IMR-90 (cell line): ENCODE data around the gene PITPNC1. TPM values are rescaled to one million over a fixed set of nuclear protein-coding genes. Genes with fewer than 3 reads are reported as not detected.
"Not testable (repeated sequence)": the region's sequence is repeated elsewhere in the genome, so short reads cannot be mapped to it uniquely, and the experiment has no call there.

ENCODE experiments used
- ATAC-seq: fragments of 200-7000 bp; cut with Tn5 transposase; 2 replicates; pipeline ENCODE4 v1.9.1; 2020; ENCODE audit warnings: low read depth, mild to moderate bottlenecking, moderate library complexity
- BruUV-seq: library from RNA; stranded (reverse); fragments of 400-500 nt; replicated peaks from 2 replicates; lab custom pipeline; 2021; lab: Mats Ljungman, UMichigan
- CTCF ChIA-PET: fragments of 300-600 bp; formaldehyde crosslinking; extraction: SDS; loops from one replicate; lab custom pipeline; 2021; ENCODE audit warnings: antibody characterized with exemption; lab: Yijun Ruan, JAX
- POLR2A ChIA-PET: fragments of 300-600 bp; sonication (Branson Sonifier 250); formaldehyde crosslinking; loops from one replicate; lab custom pipeline; 2022; ENCODE audit warnings: antibody characterized with exemption; ENCODE audit not compliant: unreplicated experiment; lab: Charles Lee
- DNase-seq: peaks from one replicate; pipeline ENCODE4 v3.0.0; 2013
- H2AFZ ChIP-seq: replicated peaks from 2 replicates; pipeline ENCODE3; 2013; ENCODE audit warnings: low read length, mild to moderate bottlenecking; ENCODE audit not compliant: poor library complexity
- H2AK5ac ChIP-seq: 2 replicates; pipeline ENCODE4 v1.6.1; 2013; ENCODE audit warnings: low read depth, low read length, inconsistent platforms
- H2AK9ac ChIP-seq: replicated peaks from 2 replicates; pipeline ENCODE3; 2013; ENCODE audit warnings: mild to moderate bottlenecking, low read depth, low read length, moderate library complexity; ENCODE audit not compliant: poor library complexity
- H2BK120ac ChIP-seq: 2 replicates; pipeline ENCODE4 v1.6.1; 2013; ENCODE audit warnings: low read depth, low read length, inconsistent platforms
- H2BK15ac ChIP-seq: 3 replicates; pipeline ENCODE4 v1.6.1; 2013; ENCODE audit warnings: low read depth, low read length, inconsistent platforms
- H2BK20ac ChIP-seq: 2 replicates; pipeline ENCODE4 v1.6.1; 2013; ENCODE audit warnings: low read depth, mild to moderate bottlenecking, inconsistent platforms, low read length, moderate library complexity
- H2BK5ac ChIP-seq: 2 replicates; pipeline ENCODE4 v1.6.1; 2013; ENCODE audit warnings: mild to moderate bottlenecking, low read depth, low read length, inconsistent platforms; ENCODE audit not compliant: poor library complexity, severe bottlenecking
- H3K14ac ChIP-seq: replicated peaks from 2 replicates; pipeline ENCODE4 v1.6.1; 2013; ENCODE audit warnings: low read depth, low read length, inconsistent platforms
- H3K18ac ChIP-seq: 2 replicates; pipeline ENCODE4 v1.6.1; 2013; ENCODE audit warnings: low read depth, low read length, control low read depth
- H3K23ac ChIP-seq: 2 replicates; pipeline ENCODE4 v1.6.1; 2013; ENCODE audit warnings: low read depth, low read length, inconsistent platforms
- H3K27ac ChIP-seq: 2 replicates; pipeline ENCODE4 v1.5.1; 2013; ENCODE audit warnings: mild to moderate bottlenecking, control low read depth, low read length; ENCODE audit not compliant: insufficient read depth
- H3K27me3 ChIP-seq: 2 replicates; pipeline ENCODE4 v1.6.1; 2013; ENCODE audit warnings: low read length; ENCODE audit not compliant: control insufficient read depth, insufficient read depth
- H3K36me3 ChIP-seq: 2 replicates; pipeline ENCODE4 v1.6.1; 2013; ENCODE audit warnings: low read length, mixed read lengths; ENCODE audit not compliant: control insufficient read depth, insufficient read depth
- H3K4ac ChIP-seq: 2 replicates; pipeline ENCODE4 v1.6.1; 2013; ENCODE audit warnings: low read depth, low read length, inconsistent platforms
- H3K4me1 ChIP-seq: 2 replicates; pipeline ENCODE4 v1.6.1; 2013; ENCODE audit warnings: low read length, mixed read lengths; ENCODE audit not compliant: control insufficient read depth, insufficient read depth
- H3K4me2 ChIP-seq: 2 replicates; pipeline ENCODE4 v1.6.1; 2013; ENCODE audit warnings: low read depth, mild to moderate bottlenecking, control low read depth, low read length, moderate library complexity
- H3K4me3 ChIP-seq: 2 replicates; pipeline ENCODE4 v1.5.1; 2013; ENCODE audit warnings: low read depth, mild to moderate bottlenecking, control low read depth, low read length, moderate library complexity; ENCODE audit not compliant: insufficient read depth
- H3K56ac ChIP-seq: 2 replicates; pipeline ENCODE4 v1.6.1; 2013; ENCODE audit warnings: low read length, inconsistent platforms; ENCODE audit not compliant: insufficient read depth; ENCODE audit errors: extremely low read depth
- H3K79me1 ChIP-seq, 2 experiments: 2 replicates each; pipeline ENCODE4 v1.6.1; 2013; ENCODE audit warnings: low read length in 2 of 2, inconsistent platforms in 1 of 2, low read depth in 1 of 2
- H3K9ac ChIP-seq: 2 replicates; pipeline ENCODE4 v1.6.1; 2013; ENCODE audit warnings: low read depth, low read length, control low read depth
- H3K9me1 ChIP-seq: 2 replicates; pipeline ENCODE4 v1.6.1; 2013; ENCODE audit warnings: low read length, inconsistent platforms; ENCODE audit not compliant: insufficient read depth
- H3K9me3 ChIP-seq: 2 replicates; pipeline ENCODE4 v1.6.1; 2013; ENCODE audit warnings: low read length; ENCODE audit not compliant: control insufficient read depth, insufficient read depth
- H4K20me1 ChIP-seq: 2 replicates; pipeline ENCODE4 v1.6.1; 2013; ENCODE audit warnings: low read length, inconsistent platforms; ENCODE audit not compliant: insufficient read depth
- H4K5ac ChIP-seq: 2 replicates; pipeline ENCODE4 v1.6.1; 2013; ENCODE audit warnings: mild to moderate bottlenecking, low read depth, low read length, control low read depth
- H4K8ac ChIP-seq, 2 experiments: 2 replicates each; pipeline ENCODE4 v1.6.1; 2013; ENCODE audit warnings: low read depth in 2 of 2, low read length in 2 of 2, control low read depth in 1 of 2, inconsistent platforms in 1 of 2
- H4K91ac ChIP-seq: 2 replicates; pipeline ENCODE4 v1.6.1; 2013; ENCODE audit warnings: low read depth, low read length, inconsistent platforms; ENCODE audit not compliant: insufficient read depth
- POLR2A ChIP-seq: IDR thresholded peaks from 2 replicates; pipeline ENCODE4 v1.6.1; 2012; ENCODE audit warnings: mild to moderate bottlenecking, low read depth, low read length
- WGBS, 2 experiments: methylation state at CpG; one replicate each; pipeline versions ENCODE4 v1.1.5 to v1.1.7; 2013; ENCODE audit warnings: missing lambda C conversion rate in 2 of 2; ENCODE audit not compliant: insufficient read length in 1 of 2; ENCODE audit errors: extremely low coverage in 2 of 2; 5-methylcytosine and 5-hydroxymethylcytosine counted together
- dilution Hi-C: fragments of 300-500 bp; cut with HindIII; formaldehyde crosslinking; loops from one replicate; pipeline ENCODE4 v1.14.3; 2018; ENCODE audit warnings: low sequenced_read_pairs; ENCODE audit not compliant: unreplicated experiment
- in situ Hi-C: fragments of 300-500 bp; cut with MboI; formaldehyde crosslinking; loops from 3 replicates; pipeline ENCODE4 v1.14.3; 2019; ENCODE audit warnings: low sequenced_read_pairs, inconsistent platforms, mixed read lengths
- intact Hi-C: fragments of 100-400 bp; cut with micrococcal nuclease; formaldehyde crosslinking; loops from 2 replicates; pipeline ENCODE4 v1.10.0; 2022
- polyA plus RNA-seq, 3 experiments: library from polyadenylated mRNA; depleted of rRNA; stranded (reverse); fragments of >200 nt; gene quantifications; 2 replicates each; pipeline ENCODE4 v1.2.3, GENCODE V29; 2012; ENCODE audit warnings: low replicate concordance in 1 of 3
- total RNA-seq: library from RNA; depleted of rRNA; stranded (reverse); fragments of >200 nt; gene quantifications from 2 replicates; pipeline ENCODE4 v1.2.3, GENCODE V29; 2012
- TF ChIP-seq, protein P1 (sequence below): fragments of 150-350 bp; IDR thresholded peaks from 2 replicates; pipeline ENCODE4 v1.6.1; 2016; ENCODE audit warnings: low read depth, mild to moderate bottlenecking, low read length, moderate library complexity, borderline replicate concordance

Gene PITPNC1
- total and polyA plus RNA-seq, 2 of the 4 experiments (the other 2 are of a cell fraction) = 4.1 TPM

- Histone ChIP-seq H2AFZ (no peak overlapping the region), H4K8ac (no peak overlapping the region), H3K9me3 (no peaks in the 10 kb centered on the region), H3K36me3 (no peaks in the 10 kb centered on the region), H2AK9ac (no peak overlapping the region), H4K91ac (no peak overlapping the region), H3K4me1 (peaks cover 3% of the 10 kb centered on the region; the same call in 1 of the 2 replicates), H3K9ac (no peak overlapping the region), H3K56ac (no peak overlapping the region), H2BK5ac (no peak overlapping the region), H2BK120ac (no peak overlapping the region), H3K4me3 (no peak overlapping the region), H2BK20ac (no peak overlapping the region), H3K9me1 (0 out of 2 replicates have a peak, but pooled peaks cover 3% of the 10 kb centered on the region), H3K27me3 (no peaks in the 10 kb centered on the region), H3K23ac (no peak overlapping the region), H2BK15ac (no peak overlapping the region), H3K79me1 (peaks cover 24 to 38% of the 10 kb centered on the region in 2 experiments), H3K14ac (no peak overlapping the region), H3K18ac (no peak overlapping the region), H3K27ac (no peak overlapping the region), H4K5ac (no peak overlapping the region), H4K20me1 (no peaks in the 10 kb centered on the region), H3K4me2 (no peak overlapping the region), H2AK5ac (no peak overlapping the region), H3K4ac (no peak overlapping the region)
- ChIA-PET CTCF (no interaction called here), POLR2A (no interaction called here)
- ATAC-seq (no peak), DNase-seq (no peak)
- no CpG with 5 or more reads among the region's 6 CpGs for WGBS, 2 experiments
- dilution Hi-C loops = no loop called here
- in situ Hi-C loops = no loop called here
- TF ChIP-seq POLR2A = no peak
- TF ChIP-seq, protein P1, sequence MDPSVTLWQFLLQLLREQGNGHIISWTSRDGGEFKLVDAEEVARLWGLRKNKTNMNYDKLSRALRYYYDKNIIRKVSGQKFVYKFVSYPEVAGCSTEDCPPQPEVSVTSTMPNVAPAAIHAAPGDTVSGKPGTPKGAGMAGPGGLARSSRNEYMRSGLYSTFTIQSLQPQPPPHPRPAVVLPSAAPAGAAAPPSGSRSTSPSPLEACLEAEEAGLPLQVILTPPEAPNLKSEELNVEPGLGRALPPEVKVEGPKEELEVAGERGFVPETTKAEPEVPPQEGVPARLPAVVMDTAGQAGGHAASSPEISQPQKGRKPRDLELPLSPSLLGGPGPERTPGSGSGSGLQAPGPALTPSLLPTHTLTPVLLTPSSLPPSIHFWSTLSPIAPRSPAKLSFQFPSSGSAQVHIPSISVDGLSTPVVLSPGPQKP = no peak
- no TSS peak for BruUV-seq
- intact Hi-C loops = no loop called here
Measured at GRCh38 chr17:67403483-67403882, 26.4 kb downstream of the PITPNC1 start.

GRCh38 chr17:67408455-67408830, 31.4 kb downstream of the PITPNC1 start:
- dilution Hi-C loops, H2AFZ ChIP-seq: not testable (repeated sequence)

More at GRCh38 chr17:67408455-67408830, 31.4 kb downstream of the PITPNC1 start:
- H3K9me3 ChIP-seq, H3K36me3 ChIP-seq, H3K27ac ChIP-seq, H2BK120ac ChIP-seq, H2BK5ac ChIP-seq, H3K9me1 ChIP-seq, DNase-seq, BruUV-seq, H2AK5ac ChIP-seq, H4K8ac ChIP-seq, H2AK9ac ChIP-seq, CTCF ChIA-PET, H3K23ac ChIP-seq, POLR2A ChIA-PET, H3K27me3 ChIP-seq, H3K14ac ChIP-seq, H3K18ac ChIP-seq, H2BK15ac ChIP-seq, H3K4me1 ChIP-seq, intact Hi-C loops, in situ Hi-C loops, H3K9ac ChIP-seq, H4K5ac ChIP-seq, H3K4ac ChIP-seq, H3K4me3 ChIP-seq, H4K20me1 ChIP-seq, H4K91ac ChIP-seq, H2BK20ac ChIP-seq, H3K56ac ChIP-seq, H3K4me2 ChIP-seq, ATAC-seq: not testable (repeated sequence)
- H3K79me1 ChIP-seq = peaks cover 17 to 24% of the 10 kb centered on the region in 2 experiments
- 100% methylated on average over 1 of the region's 3 CpGs; no CpG with 5 or more reads in 1 of the 2 experiments for WGBS, 2 experiments
